Measurements from ENCODE around the gene SAT1.

GRCh38 chrX:23764188-23764984 is 18.6 kb upstream of the SAT1 start:
- TF ChIP-seq POLR2A (IDR thresholded peaks at IDR 0.05), result no peak
- no peak for TF ChIP-seq CTCF (IDR thresholded peaks at IDR 0.05)
